ENCODE results near the gene MS4A18.

DNA sequence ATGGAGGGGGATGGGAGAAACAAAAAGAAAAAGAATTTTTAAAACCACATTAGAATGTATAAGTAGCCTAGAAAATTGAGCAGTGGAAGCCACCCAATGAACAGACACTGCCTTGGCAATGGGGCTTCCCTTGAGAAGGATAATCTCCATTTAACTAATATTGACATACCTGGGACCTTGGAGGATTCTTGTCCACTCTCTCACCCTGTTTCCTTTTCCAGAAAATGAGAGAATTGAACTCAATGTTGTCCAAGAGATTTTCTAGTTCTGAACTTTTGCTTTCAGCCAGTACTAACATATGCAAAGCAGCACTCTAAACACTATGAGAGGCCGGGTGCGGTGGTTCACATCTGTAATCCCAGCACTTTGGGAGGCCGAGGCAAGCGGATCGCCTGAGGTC lies 24.6 kb upstream of the MS4A18 start:
- TF ChIP-seq CTCF (IDR thresholded peaks at IDR 0.05): no peak
- no peak for TF ChIP-seq POLR2A (IDR thresholded peaks at IDR 0.05)

Measured in body of pancreas (tissue), 4 donors.